T-cell (primary cell): Measurements from ENCODE around the gene AAGAB. TPM values are rescaled to one million over a fixed set of nuclear protein-coding genes. Genes with fewer than 3 reads are reported as not detected.
A peak's percentile ranks its signal among the peaks of the same experiment; 100 is the strongest.

Experiments used
- ATAC-seq, 4 experiments: fragments of 200-7000 bp in 3 of 4; fragments of 150-1000 bp in 1 of 4; cut with Tn5 transposase; replicated peaks in 1 of 4; 1 replicate in 3 of 4; 2 replicates in 1 of 4; pipeline ENCODE4 v1.10.0; 2021; ENCODE audit warnings: moderate library complexity in 3 of 4, mild to moderate bottlenecking in 2 of 4, moderate number of reproducible peaks in 1 of 4
- CTCF ChIA-PET, 2 donors: fragments of 300-600 bp; sonication (Branson Sonifier 250); formaldehyde crosslinking; loops; one replicate each; lab custom pipeline; 2022; ENCODE audit warnings: antibody characterized with exemption in 2 of 2; lab: Charles Lee
- POLR2A ChIA-PET, 2 donors: fragments of 300-600 bp; sonication (Branson Sonifier 250); formaldehyde crosslinking; loops; one replicate each; lab custom pipeline; 2022; ENCODE audit warnings: antibody characterized with exemption in 2 of 2; lab: Charles Lee
- DNase-seq, 35 experiments: peaks; one replicate each; pipeline versions ENCODE4 v3.0.0 to v3.0.0-alpha.2; 2013 to 2023
- H3K27ac ChIP-seq: one replicate; pipeline ENCODE4 v1.5.1; 2013; ENCODE audit warnings: low read length
- H3K27me3 ChIP-seq, 2 experiments: replicated peaks in 1 of 2; 1 replicate in 1 of 2; 2 replicates in 1 of 2; pipeline versions ENCODE4 v1.6.1 to v1.7.0; 2013; ENCODE audit warnings: low read length in 1 of 2, mixed read lengths in 1 of 2; ENCODE audit not compliant: control insufficient read depth in 2 of 2, insufficient read depth in 2 of 2; ENCODE audit errors: extremely low read depth in 1 of 2
- H3K36me3 ChIP-seq, 2 donors: 1 replicate in 1 of 2; 2 replicates in 1 of 2; pipeline versions ENCODE4 v1.6.1 to v1.7.0; 2013; ENCODE audit warnings: low read length in 1 of 2; ENCODE audit not compliant: control insufficient read depth in 2 of 2, insufficient read depth in 1 of 2; ENCODE audit errors: extremely low read depth in 1 of 2
- H3K4me1 ChIP-seq, 2 experiments: 1 replicate in 1 of 2; 2 replicates in 1 of 2; pipeline versions ENCODE4 v1.6.1 to v1.7.0; 2013; ENCODE audit warnings: low read length in 2 of 2, mixed read lengths in 1 of 2; ENCODE audit not compliant: insufficient read depth in 2 of 2, control insufficient read depth in 1 of 2; ENCODE audit errors: extremely low read depth in 1 of 2
- H3K4me3 ChIP-seq, 2 donors: 1 replicate in 1 of 2; 2 replicates in 1 of 2; pipeline versions ENCODE4 v1.5.1 to v1.7.0; 2013; ENCODE audit warnings: mild to moderate bottlenecking in 2 of 2, low read length in 1 of 2, moderate library complexity in 1 of 2; ENCODE audit not compliant: control insufficient read depth in 1 of 2; ENCODE audit errors: extremely low read depth in 1 of 2
- H3K9me3 ChIP-seq: 2 replicates; pipeline ENCODE4 v1.7.0; 2013
- H3K27ac Mint-ChIP-seq, 2 donors: one replicate each; pipeline ENCODE4 v1.8.0; 2020 to 2021; ENCODE audit warnings: mild to moderate bottlenecking in 2 of 2, mixed read lengths in 2 of 2
- H3K27me3 Mint-ChIP-seq, 2 donors: one replicate each; pipeline ENCODE4 v1.8.0; 2021 to 2022; ENCODE audit warnings: mixed read lengths in 2 of 2
- H3K36me3 Mint-ChIP-seq: one replicate; pipeline ENCODE4 v1.8.0; 2021; ENCODE audit warnings: mixed read lengths
- H3K4me1 Mint-ChIP-seq, 3 donors: one replicate each; pipeline ENCODE4 v1.8.0; 2020 to 2022; ENCODE audit warnings: mixed read lengths in 3 of 3, mild to moderate bottlenecking in 1 of 3
- H3K4me3 Mint-ChIP-seq, 3 donors: one replicate each; pipeline ENCODE4 v1.8.0; 2020 to 2022; ENCODE audit warnings: mild to moderate bottlenecking in 3 of 3, mixed read lengths in 3 of 3, moderate library complexity in 3 of 3
- H3K9me3 Mint-ChIP-seq, 3 donors: one replicate each; pipeline ENCODE4 v1.8.0; 2020 to 2022; ENCODE audit warnings: mixed read lengths in 3 of 3
- WGBS: methylation state at CpG from one replicate; pipeline ENCODE4 v1.1.5; 2013; ENCODE audit warnings: missing lambda C conversion rate; ENCODE audit not compliant: insufficient coverage; 5-methylcytosine and 5-hydroxymethylcytosine counted together
- total RNA-seq, 35 experiments: library from RNA in 6 of 35; stranded (reverse) in 6 of 35; fragments of 120-200 nt in 1 of 35; gene quantifications; one replicate each; pipeline versions ENCODE4 v1.2.1 to v1.2.4 and lab custom pipeline; 2013 to 2026

AAGAB gene
- total RNA-seq, 5 donors from 2014 or later (not counting 1 experiment from before 2014, with no cell fraction given): 21.9 to 28.4 (median 23.6) TPM

DNA sequence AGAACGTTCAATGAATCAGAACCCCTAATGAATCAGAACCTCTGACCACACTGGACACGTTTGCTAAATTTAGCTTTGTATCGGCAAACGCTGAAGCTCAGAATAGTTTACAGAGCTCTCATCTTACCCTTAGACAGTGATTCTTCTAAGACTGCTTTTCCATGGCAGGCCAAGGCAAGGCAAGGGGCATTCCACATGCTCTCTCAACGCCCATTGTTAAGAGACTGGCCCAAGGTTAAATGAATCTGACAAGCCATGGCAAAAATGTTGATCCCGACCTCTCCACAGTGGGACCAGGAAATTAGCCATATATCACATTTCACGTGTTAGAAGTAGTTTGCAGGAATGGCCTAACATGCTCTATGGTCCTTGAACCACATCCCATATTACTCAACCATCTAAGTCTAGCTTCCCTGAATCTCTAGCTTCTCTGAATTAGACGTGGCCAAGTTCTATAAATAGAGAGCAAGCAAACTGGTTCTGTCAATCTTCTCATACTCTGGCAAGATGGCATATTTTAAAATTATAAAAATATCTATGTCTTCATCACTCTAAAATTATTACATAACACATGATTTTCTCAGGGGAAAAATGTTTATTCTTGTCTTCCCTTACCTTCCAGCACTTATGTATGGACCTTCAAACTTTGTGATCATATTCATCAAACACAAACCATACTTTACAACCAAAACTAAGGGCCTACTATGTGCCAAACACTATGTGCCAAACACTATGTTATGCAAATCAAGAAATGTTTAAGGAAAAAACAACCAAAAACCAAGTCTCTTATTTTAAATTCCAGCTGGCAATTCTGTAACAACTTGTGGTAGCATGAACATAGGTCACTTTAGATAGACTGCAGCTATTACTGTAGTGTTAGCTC lies 54.3 kb downstream of the AAGAB start:
- H3K27ac Mint-ChIP-seq: peak overlapping the region; percentile 17 to 40
- no peak overlapping the region for H3K4me3 Mint-ChIP-seq
- ATAC-seq: no peak
- DNase-seq: no peak
- Histone ChIP-seq H3K36me3 (peaks cover 0 to 27% of the 10 kb centered on the region in 2 donors), H3K4me3 (no peak overlapping the region), H3K9me3 (no peaks in the 10 kb centered on the region), H3K27ac (no peak overlapping the region), H3K27me3 (no peaks in the 10 kb centered on the region), H3K4me1 (peaks cover 0 to 6% of the 10 kb centered on the region in 2 experiments)
- no peaks in the 10 kb centered on the region for H3K27me3 Mint-ChIP-seq
- POLR2A ChIA-PET: no interaction called here
- H3K36me3 Mint-ChIP-seq: peaks cover 54% of the 10 kb centered on the region
- 78% methylated on average over 6 of the region's 8 CpGs for WGBS
- H3K9me3 Mint-ChIP-seq: no peaks in the 10 kb centered on the region
- H3K4me1 Mint-ChIP-seq: peaks cover 13 to 23% (median 22%) of the 10 kb centered on the region in 3 donors
- CTCF ChIA-PET: interaction anchor here in 1 of 2 donors (0.6 kb wide), 1 partner anchor 36 kb away, joined by 3 read pairs; no protein-coding TSS in a partner anchor

DNA sequence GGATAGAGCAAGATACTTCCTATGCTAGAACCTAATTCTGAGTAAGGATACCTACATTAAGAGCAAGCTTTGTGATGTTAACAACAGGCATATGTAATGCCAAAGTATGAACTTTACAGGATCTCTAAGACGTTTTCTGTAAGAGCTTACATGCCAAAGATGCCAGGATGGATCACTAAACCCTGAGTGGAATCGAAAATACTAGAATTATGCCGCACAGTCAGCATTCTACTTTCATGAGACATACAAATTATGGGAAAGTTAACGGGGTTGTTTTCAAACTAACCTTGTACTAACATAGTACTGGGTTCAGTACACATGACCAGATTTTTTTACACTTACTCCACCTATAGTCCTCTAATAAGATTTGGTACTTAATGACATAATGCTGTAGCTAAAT lies 55.1 kb downstream of the AAGAB start:
- H3K4me3 ChIP-seq: no peak overlapping the region
- H3K27ac ChIP-seq: no peak overlapping the region
- CTCF ChIA-PET: no interaction called here
- Mint-ChIP-seq H3K4me3 (no peak overlapping the region), H3K36me3 (peaks cover 49% of the 10 kb centered on the region), H3K27ac (peak overlapping the region; percentile 40 to 41), H3K9me3 (no peaks in the 10 kb centered on the region), H3K4me1 (peaks cover 13 to 23% (median 22%) of the 10 kb centered on the region in 3 donors), H3K27me3 (no peaks in the 10 kb centered on the region)
- POLR2A ChIA-PET: no interaction called here
- no peak for ATAC-seq
- DNase-seq: no peak
- H3K36me3 ChIP-seq: peaks cover 0 to 27% of the 10 kb centered on the region in 2 donors
- peaks cover 0 to 6% of the 10 kb centered on the region in 2 experiments for H3K4me1 ChIP-seq
- H3K9me3 ChIP-seq: no peaks in the 10 kb centered on the region
- H3K27me3 ChIP-seq: no peaks in the 10 kb centered on the region
- WGBS: 100% methylated on average over 1 of the region's 4 CpGs

DNA sequence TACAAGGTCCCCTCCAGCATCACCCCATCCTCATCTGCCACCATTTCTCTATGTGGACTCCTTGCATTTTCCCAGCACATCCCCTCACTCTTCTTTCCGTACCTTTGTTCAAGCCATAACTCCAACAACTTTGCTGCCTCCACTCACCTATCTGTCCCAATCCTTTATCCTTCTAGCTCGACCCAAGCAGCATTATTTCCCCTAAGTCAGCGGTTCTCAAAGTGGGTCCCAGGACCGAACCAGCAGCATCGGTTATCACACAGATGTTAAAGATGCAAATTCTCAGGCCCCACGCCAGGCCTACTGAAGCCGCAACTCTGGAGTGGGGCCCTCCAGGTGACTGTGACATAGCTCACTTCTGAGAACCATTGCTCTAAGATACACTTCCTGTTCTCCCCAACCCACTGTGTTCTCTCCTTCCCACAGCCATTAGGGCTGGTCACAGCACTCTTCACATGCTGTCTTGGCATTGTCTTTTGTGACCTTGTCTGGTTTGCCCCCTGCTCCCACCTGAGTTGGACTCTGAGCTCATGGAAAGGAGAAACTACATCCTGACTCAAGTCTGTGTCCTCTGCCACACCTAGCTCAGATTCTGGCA lies 56.2 kb downstream of the AAGAB start:
- H3K9me3 Mint-ChIP-seq: no peaks in the 10 kb centered on the region
- no peaks in the 10 kb centered on the region for H3K27me3 ChIP-seq
- peaks cover 52% of the 10 kb centered on the region for H3K36me3 Mint-ChIP-seq
- DNase-seq (no peak), ATAC-seq (peak in 3 of 4 experiments; percentile 34 to 57 (median 39))
- no peak overlapping the region for H3K4me3 ChIP-seq
- peaks cover 0 to 6% of the 10 kb centered on the region in 2 experiments for H3K4me1 ChIP-seq
- ChIA-PET POLR2A (interaction anchor here in 1 of 2 donors (0.6 kb wide), 1 partner anchor 914 kb away, joined by 4 read pairs; no protein-coding TSS in a partner anchor), CTCF (interaction anchor here in 1 of 2 donors (0.6 to 1.2 kb wide), 2 partner anchors 106 to 180 kb away, joined by 3 read pairs; no protein-coding TSS in a partner anchor)
- no peak overlapping the region for H3K4me3 Mint-ChIP-seq
- peaks cover 0 to 25% of the 10 kb centered on the region in 2 donors for H3K36me3 ChIP-seq
- no peaks in the 10 kb centered on the region for H3K9me3 ChIP-seq
- H3K27ac ChIP-seq: no peak overlapping the region
- WGBS: 59% methylated on average over 7 of the region's 7 CpGs
- H3K27me3 Mint-ChIP-seq: no peaks in the 10 kb centered on the region
- peak overlapping the region; percentile 59 to 79 for H3K27ac Mint-ChIP-seq
- peaks cover 13 to 23% (median 22%) of the 10 kb centered on the region in 3 donors for H3K4me1 Mint-ChIP-seq

DNA sequence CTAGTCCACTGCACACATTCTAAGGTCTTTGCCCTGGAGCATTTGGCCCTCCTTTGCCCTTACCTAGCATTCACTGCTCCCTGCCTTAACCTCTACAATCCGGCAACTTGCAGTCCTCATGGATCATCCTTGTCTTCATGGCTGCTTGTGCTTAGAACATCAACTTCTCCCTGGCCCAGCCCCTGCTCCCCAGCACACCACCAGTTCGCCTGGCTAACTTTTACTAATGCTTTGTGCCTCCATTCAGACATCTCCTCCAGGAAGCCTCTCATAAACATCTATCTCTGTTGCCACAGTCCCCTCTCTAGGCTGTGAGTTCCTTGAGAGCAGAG lies 57.1 kb downstream of the AAGAB start:
- ChIA-PET POLR2A (no interaction called here), CTCF (interaction anchor here in 1 of 2 donors (1.2 kb wide), 1 partner anchor 107 kb away, joined by 3 read pairs; no protein-coding TSS in a partner anchor)
- Mint-ChIP-seq H3K9me3 (no peaks in the 10 kb centered on the region), H3K36me3 (peaks cover 51% of the 10 kb centered on the region), H3K27me3 (no peaks in the 10 kb centered on the region), H3K27ac (peak overlapping the region; percentile 44 to 62), H3K4me1 (peaks cover 13 to 23% (median 22%) of the 10 kb centered on the region in 3 donors), H3K4me3 (no peak overlapping the region)
- DNase-seq (no peak), ATAC-seq (no peak)
- Histone ChIP-seq H3K27ac (no peak overlapping the region), H3K9me3 (no peaks in the 10 kb centered on the region), H3K27me3 (no peaks in the 10 kb centered on the region), H3K36me3 (peaks cover 0 to 25% of the 10 kb centered on the region in 2 donors), H3K4me3 (no peak overlapping the region), H3K4me1 (peaks cover 0 to 6% of the 10 kb centered on the region in 2 experiments)
- 89% methylated on average over 2 of the region's 2 CpGs for WGBS

DNA sequence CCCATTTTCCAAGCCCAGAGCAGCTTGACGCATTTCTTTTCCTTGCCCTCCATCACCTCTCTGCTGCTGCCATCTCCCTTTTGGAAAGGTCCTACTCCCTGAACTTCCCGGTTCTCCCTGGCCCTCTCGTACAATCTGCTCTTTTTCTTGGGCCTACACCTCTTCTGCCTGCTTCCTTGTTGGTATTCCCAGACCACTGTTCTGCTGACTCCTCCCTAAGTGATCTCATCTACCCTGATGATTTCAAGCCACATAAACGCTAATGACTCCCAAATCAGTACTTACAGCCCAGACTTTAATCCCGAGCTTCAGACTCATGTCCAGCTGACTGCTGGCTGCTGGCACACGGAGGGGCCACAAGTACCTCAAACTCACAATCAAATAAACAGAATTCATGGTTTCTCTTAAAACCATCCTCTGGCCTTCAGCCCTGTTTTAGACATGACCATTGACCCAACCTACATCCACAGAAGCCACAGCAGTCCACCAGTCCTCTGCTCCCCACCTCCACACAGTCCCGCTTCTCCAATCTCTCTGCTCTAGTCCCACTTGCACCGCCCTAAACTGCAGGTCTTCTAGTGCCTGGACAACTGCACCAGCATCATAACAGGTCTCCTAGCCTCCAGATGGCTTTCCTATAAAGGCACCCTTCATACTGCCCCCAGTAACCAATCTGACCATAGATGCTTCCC lies 57.6 kb downstream of the AAGAB start:
- Histone ChIP-seq H3K36me3 (peaks cover 0 to 26% of the 10 kb centered on the region in 2 donors), H3K27me3 (no peaks in the 10 kb centered on the region), H3K9me3 (no peaks in the 10 kb centered on the region), H3K4me1 (peaks cover 0 to 6% of the 10 kb centered on the region in 2 experiments), H3K27ac (no peak overlapping the region), H3K4me3 (no peak overlapping the region)
- peaks cover 50% of the 10 kb centered on the region for H3K36me3 Mint-ChIP-seq
- ChIA-PET CTCF (no interaction called here), POLR2A (no interaction called here)
- H3K27ac Mint-ChIP-seq: peak overlapping the region in 1 of 2 donors; percentile 44
- H3K4me3 Mint-ChIP-seq: no peak overlapping the region
- WGBS: 99% methylated on average over 7 of the region's 8 CpGs
- peaks cover 13 to 23% (median 22%) of the 10 kb centered on the region in 3 donors for H3K4me1 Mint-ChIP-seq
- H3K9me3 Mint-ChIP-seq: no peaks in the 10 kb centered on the region
- no peaks in the 10 kb centered on the region for H3K27me3 Mint-ChIP-seq
- no peak for DNase-seq
- no peak for ATAC-seq

DNA sequence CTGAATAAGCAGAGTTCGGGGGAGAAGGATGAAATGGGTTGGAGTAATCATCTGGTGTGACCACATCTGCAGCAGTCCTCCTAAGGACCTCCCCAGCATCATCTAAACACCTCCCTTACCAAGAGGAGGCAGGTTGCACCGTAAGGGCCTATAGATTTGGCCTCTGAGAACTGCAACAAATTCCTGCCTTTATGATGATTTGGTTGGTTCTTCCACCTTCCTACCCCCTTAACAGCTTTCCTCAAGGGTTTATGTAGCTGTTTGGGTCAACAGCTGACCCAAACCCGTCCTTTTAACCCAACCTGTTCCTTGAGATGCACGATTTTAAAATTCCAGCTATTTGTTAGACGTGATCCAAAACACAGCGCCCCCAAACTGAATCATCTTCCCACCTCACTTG lies 58.2 kb downstream of the AAGAB start:
- H3K36me3 Mint-ChIP-seq: peaks cover 52% of the 10 kb centered on the region
- no peak for ATAC-seq
- ChIA-PET CTCF (no interaction called here), POLR2A (no interaction called here)
- H3K4me3 ChIP-seq: no peak overlapping the region
- H3K27me3 ChIP-seq: no peaks in the 10 kb centered on the region
- H3K27ac Mint-ChIP-seq: no peak overlapping the region
- WGBS: 100% methylated on average over 4 of the region's 6 CpGs
- H3K4me3 Mint-ChIP-seq: no peak overlapping the region
- peaks cover 0 to 6% of the 10 kb centered on the region in 2 experiments for H3K4me1 ChIP-seq
- H3K4me1 Mint-ChIP-seq: peaks cover 13 to 23% (median 22%) of the 10 kb centered on the region in 3 donors
- H3K9me3 ChIP-seq: no peaks in the 10 kb centered on the region
- H3K36me3 ChIP-seq: peaks cover 0 to 25% of the 10 kb centered on the region in 2 donors
- H3K9me3 Mint-ChIP-seq: no peaks in the 10 kb centered on the region
- no peak for DNase-seq
- no peaks in the 10 kb centered on the region for H3K27me3 Mint-ChIP-seq
- no peak overlapping the region for H3K27ac ChIP-seq
